NCI-H345 treated with DMSO at 0.1 percent for 48 hours (cell line): Measurements from ENCODE around the gene ME3.
"Not testable (repeated sequence)": the region's sequence is repeated elsewhere in the genome, so short reads cannot be mapped to it uniquely, and the experiment has no call there.

Source experiments
- DNase-seq: peaks from one replicate; lab custom pipeline; 2025; ENCODE audit not compliant: unreplicated experiment; lab: John Stamatoyannopoulos, UW

ME3 gene

DNA sequence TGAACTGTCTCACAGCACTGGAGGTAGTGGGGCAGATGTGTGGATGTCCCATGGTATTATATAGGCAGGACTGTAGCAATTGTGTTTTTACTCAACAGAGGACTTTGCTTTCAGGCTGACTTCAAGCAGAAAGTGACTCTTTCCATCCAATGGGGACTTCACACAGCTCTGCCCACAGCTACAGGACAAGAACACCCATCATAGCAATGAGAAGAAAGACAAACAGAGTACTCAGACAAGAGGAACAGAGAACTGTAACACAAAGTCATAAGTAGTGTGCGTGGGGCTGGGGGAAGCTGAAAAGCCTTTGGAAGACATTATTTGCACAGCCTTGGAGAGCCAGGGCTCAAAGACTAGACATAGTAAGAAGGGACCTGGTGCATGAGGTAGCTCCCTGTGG, 227.4 kb downstream of the ME3 start:
- DNase-seq = no peak

- DNase-seq = no peak
Observed at GRCh38 chr11:86443415-86443814, 229.0 kb downstream of the ME3 start.

- DNase-seq = no peak
Observed at GRCh38 chr11:86442827-86443226, 229.6 kb downstream of the ME3 start.

- no peak for DNase-seq
Observed at GRCh38 chr11:86442420-86442819, 230.0 kb downstream of the ME3 start.

DNA sequence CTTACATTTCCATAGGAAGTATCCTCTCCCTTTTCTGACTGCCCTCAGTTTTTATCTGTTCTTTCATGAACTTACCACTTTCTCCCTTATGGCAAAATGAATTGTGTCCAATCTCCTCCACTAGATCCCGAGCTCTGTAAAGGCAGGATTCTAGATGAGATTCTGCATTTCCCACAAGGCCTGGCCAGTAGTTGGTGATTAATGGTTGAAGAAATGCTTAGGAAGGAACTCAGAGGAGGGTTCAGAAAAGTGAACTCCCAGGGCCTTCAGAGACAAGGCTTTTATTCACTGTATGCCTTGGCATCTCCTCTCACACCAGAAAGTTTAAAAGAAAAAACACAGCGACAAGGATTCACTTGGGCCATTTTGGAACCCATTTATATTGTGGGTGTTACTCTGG, 231.6 kb downstream of the ME3 start:
- DNase-seq = no peak

- no peak for DNase-seq
Observed at GRCh38 chr11:86440305-86440716, 232.1 kb downstream of the ME3 start.

DNA sequence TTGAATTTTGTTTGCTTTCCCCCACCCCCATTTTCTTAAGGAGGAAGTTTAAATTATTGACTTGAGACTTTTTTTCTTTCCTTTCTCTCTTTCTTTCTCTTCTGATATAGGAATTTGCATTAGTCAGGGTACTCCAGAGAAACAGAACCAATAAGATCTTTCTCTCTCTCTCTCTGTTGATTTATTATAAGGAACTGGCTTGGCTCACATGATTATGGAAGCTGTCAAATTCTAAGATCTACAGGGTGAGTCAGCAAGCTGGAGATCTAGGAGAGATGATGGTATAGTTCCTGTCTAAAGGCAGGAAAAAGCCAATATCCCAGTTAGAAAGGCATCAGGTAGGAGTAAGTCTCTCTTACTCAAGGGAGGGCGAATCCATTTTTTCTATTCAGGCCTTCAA, 233.7 kb downstream of the ME3 start:
- DNase-seq = no peak

DNA sequence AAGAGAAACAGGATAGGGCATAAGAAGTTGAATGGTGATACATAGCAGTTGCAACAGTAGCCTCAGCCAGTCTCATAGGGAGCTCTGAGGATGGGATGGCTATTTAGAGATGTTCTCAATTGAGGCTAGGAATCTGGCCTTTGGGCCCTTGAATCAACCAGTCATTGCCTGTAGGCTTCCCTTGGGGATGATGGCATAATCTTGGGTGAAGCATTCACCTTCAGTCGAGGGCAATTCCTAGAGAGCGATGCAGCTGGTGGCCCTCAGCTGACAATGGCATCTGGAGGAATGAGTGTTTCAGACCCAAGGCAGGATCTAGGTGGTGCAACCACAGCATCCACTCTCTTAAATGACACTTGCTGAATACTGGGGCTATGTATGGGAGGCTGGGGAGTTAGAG, 236.7 kb downstream of the ME3 start:
- DNase-seq = no peak

DNA sequence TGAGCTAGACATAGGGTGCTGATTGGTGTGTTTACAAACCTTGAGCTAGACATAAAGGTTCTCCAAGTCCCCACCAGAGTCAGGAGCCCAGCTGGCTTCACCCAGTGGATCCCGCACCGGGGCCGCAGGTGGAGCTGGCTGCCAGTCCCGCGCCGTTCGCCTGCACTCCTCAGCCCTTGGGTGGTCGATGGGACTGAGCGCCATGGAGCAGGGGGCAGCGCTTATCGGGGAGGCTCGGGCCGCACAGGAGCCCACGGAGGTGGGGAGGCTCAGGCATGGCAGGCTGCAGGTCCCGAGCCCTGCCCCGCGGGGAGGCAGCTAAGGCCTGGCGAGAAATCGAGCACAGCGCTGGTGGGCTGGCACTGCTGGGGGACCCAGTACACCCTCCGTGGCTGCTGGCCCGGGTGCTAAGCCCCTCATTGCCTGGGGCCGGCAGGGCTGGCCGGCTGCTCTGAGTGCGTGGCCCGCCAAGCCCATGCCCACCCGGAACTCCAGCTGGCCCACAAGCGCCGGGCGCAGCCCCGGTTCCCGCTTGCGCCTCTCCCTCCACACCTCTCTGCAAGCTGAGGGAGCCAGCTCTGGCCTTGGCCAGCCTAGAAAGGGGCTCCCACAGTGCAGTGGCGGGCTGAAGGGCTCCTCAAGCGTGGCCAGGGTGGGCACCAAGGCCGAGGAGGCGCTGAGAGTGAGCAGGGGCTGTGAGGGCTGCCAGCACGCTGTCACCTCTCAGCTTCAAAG, 238.9 kb downstream of the ME3 start:
- DNase-seq = not testable (repeated sequence)

GRCh38 chr11:86431258-86431657, 241.2 kb downstream of the ME3 start:
- no peak for DNase-seq

DNA sequence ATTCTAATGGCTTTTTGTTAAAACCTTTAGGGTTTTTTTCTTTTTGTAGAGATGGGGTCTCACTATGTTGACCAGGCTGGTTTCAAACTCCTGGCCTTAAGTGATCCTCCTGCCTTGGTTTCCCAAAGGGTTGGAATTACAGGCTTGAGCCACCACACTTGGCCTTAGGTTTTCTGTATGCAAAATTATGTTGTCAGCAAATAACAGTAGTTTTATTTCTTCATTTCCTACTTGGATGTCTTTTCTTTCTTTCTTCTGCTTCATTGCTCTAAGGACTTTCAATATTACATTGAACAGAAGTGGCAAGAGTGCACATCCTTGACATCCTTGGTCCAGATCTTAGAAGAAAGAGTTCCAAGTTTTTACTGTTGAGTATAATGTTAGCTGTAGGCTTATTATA, 245.0 kb downstream of the ME3 start:
- DNase-seq = no peak

DNA sequence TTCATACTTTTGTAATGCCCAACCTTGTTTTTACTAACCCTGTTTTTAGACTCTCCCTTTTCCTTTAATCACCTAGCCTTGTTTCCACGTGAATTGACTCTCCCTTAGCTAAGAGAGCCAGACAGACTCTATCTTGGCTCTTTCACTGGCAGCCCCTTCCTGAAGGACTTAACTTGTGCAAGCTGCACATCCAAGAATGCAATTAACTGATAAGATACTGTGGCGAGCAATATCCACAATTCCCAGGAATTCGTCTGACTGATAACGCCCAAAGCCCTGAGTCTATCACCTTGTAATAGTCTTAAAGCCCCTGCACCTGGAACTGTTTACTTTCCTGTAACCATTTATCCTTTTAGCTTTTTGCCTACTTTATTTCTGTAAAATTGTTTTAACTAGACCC, 248.9 kb downstream of the ME3 start:
- DNase-seq = not testable (repeated sequence)

DNA sequence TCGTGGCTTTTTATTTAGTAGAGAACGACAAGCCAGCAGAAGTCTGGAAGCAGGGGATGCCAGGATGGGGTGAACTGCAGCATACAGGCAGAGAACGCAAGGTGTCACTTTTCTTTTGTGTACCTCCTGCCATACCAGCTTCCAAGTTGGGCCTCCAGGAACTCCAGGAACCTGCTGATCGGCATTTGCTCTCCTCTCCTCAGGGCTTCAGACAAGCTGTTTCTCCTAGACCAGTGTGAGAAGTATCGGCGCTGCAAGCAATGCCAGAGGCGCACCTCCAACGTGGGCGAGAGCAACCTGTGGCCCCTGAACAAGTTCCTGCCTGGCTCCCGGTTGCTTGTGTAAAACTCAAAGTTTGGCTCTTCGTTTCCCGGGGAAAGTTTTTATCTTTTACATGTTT, 250.0 kb downstream of the ME3 start:
- no peak for DNase-seq

- no peak for DNase-seq
Observed at GRCh38 chr11:86421946-86422345, 250.5 kb downstream of the ME3 start.

DNA sequence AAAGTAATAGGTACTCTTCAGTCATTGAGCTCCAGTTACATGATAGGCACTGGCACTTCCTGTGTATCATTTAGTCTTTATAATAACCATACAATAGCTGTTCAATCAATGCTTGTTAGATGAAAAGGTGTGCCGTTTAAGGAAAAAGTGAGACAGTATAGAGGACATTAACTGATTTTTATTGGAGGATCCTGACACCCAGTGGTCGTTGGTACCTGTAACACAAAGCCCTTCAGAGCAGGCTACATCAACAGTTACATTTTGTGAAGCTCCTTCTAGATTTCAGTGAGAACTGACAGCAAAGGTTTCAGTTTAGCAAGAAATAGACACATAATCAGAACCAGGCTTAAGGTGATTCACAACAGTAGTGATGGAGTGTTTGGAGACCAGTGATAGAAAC, 253.5 kb downstream of the ME3 start:
- DNase-seq = no peak

GRCh38 chr11:86418513-86418912, 253.9 kb downstream of the ME3 start:
- no peak for DNase-seq

DNA sequence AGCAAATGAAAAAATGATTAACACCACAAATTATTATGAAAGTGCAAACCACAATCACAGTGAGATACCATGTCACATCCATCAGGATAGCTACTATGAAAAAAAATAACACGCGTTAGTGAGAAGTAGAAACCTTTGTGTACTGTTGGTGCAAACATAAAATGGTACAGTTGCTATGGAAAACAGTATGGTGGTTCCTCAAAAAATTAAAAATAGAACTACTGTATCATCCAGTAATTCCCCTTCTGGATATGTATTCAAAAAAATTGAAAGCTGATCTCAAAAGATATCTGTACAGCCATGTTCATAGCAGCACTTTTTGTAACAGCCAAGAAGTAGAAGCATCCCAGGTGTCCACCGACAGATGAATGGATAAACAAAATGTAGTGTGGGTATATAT, 254.3 kb downstream of the ME3 start:
- no peak for DNase-seq

- not testable (repeated sequence) for DNase-seq
Observed at GRCh38 chr11:86416951-86417350, 255.5 kb downstream of the ME3 start.

- no peak for DNase-seq
Observed at GRCh38 chr11:86416494-86416893, 255.9 kb downstream of the ME3 start.

- no peak for DNase-seq
Observed at GRCh38 chr11:86415026-86415425, 257.4 kb downstream of the ME3 start.

DNA sequence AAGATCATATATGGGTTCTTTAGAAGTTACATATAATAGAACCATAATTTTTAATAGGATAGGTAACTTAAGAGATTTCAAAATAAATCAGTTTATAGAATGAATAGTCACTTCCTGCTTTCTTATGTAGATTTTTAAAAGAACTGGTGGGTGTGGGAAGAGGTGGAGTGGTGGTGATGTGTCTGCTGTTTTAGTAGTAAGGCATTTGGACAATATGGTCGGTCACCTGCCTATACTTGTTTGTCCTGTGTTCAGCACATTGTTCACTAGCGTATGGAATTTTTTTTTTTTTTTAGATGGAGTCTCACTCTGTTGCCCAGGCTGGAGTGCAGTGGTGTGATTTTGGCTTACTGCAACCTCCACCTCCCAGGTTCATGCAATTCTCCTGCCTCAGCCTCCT, 258.4 kb downstream of the ME3 start:
- no peak for DNase-seq

DNA sequence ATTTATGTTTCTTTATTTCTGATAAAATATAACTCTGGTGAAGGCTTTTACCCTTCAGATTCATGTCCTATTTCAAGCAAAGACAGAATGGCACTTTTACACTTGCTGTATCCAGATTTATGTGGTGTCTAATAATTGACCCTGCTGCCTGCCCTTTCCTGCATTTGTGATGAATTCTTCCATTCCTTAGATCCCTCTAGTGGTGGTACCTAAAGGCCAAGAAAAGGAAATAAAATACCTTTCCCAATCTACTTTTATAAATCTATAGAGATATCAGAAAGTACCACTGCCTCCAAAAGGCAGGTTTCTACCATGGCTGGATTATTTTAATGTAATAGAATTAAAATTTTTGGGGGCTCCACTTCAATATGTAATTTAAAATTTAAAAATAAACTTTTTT, 263.6 kb downstream of the ME3 start:
- no peak for DNase-seq

GRCh38 chr11:86403458-86403857, 269.0 kb downstream of the ME3 start:
- no peak for DNase-seq
